DOHH2 (cell line): ENCODE measurements around the gene TRPC4.

Experiments used
- CTCF ChIP-seq: fragments of 200-600 bp; sonication (generic); IDR thresholded peaks from one replicate; pipeline ENCODE4 v1.5.1; 2014; ENCODE audit warnings: antibody characterized with exemption, mild to moderate bottlenecking, low read depth, low read length; ENCODE audit not compliant: poor library complexity, severe bottlenecking
- EZH2phosphoT487 ChIP-seq: fragments of 200-600 bp; sonication (generic); IDR thresholded peaks from 2 replicates; pipeline ENCODE4 v1.6.1; 2017; ENCODE audit warnings: borderline replicate concordance, mild to moderate bottlenecking, antibody characterized with exemption, low read length, moderate library complexity, mixed read lengths

- TF ChIP-seq CTCF (no peak), EZH2phosphoT487 (no peak)
Observed at GRCh38 chr13:37751025-37751424, 118.5 kb downstream of the TRPC4 start.
